ENCODE data around the gene ARID3B. TPM values are rescaled to one million over a fixed set of nuclear protein-coding genes. Genes with fewer than 3 reads are reported as not detected.

ARID3B gene
- polyA plus RNA-seq, 1 of the 3 experiments (the other 2 are of a cell fraction), result 3.0 TPM

DNA sequence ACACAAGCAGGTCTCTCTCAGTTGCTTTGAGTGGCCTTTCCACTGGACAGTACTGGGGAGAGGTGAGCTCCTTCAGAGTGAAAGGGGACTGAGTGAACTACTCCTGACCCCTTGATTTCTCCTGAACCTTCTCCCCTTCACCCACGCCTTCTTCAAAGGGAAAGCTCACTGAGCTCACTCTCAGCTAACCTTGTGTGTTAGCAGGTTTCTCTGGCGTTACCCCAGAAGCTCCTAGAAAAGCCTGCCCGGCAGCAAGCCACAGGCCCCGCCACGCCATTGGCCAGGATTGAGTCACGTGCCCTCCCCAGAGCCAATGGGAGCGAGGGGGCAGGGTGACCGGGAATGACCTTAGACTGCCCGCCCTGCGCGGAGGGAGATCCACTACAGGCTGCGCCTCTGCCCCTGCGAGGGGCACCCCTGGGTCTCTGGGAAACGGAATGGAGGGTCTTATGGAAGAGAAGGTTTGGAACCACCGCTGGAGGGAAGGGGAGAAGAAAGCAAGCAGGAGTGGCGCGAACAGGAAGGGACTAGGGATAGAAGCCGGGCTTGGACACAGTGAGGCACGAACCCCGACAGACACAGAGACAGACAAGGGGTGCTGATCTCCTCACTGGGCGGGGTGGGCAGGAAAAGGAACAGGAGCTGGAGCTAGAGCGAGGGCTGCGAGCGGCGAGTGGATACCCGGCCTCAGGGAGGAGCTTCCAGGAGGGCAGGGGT lies 57.3 kb downstream of the ARID3B start:
- H3K79me2 ChIP-seq (ENCODE audit: insufficient read depth), result no peaks in the 10 kb centered on the region
- no peaks in the 10 kb centered on the region for H3K36me3 ChIP-seq (replicated peaks in 1 of 2; ENCODE audit: control insufficient read depth in 1 of 2, insufficient read depth in 2 of 2, low read length in 1 of 2)
- no peaks in the 10 kb centered on the region for H3K27me3 ChIP-seq (ENCODE audit: insufficient read depth)
- no peaks in the 10 kb centered on the region for H3K9me3 ChIP-seq
- H2AFZ ChIP-seq (ENCODE audit: low read depth), result peak overlapping the region; percentile 82
- H3K4me1 ChIP-seq (ENCODE audit: control insufficient read depth in 1 of 2, insufficient read depth in 2 of 2, low read depth in 1 of 2, low read length in 1 of 2), result peaks cover 0 to 27% of the 10 kb centered on the region in 2 experiments; a peak in 1 of 4 replicates
- peak overlapping the region; percentile 89 for H3K4me2 ChIP-seq
- no peaks in the 10 kb centered on the region for H3K9me2 ChIP-seq
- WGBS (ENCODE audit: low lambda C conversion rate), result 2% methylated on average over 23 of the region's 26 CpGs
- peak overlapping the region; percentile 57 to 70 for H3K4me3 ChIP-seq (ENCODE audit: low read depth in 2 of 2, low read length in 1 of 2)
- no peaks in the 10 kb centered on the region for H3F3A ChIP-seq (replicated peaks; ENCODE audit: insufficient read depth)
- POLR2A ChIA-PET, result interaction anchor here (0.7 to 3.1 kb wide), 11 partner anchors 9 to 369 kb away, joined by 3 to 25 read pairs (median 6); partner anchors contain the start of genes ARID3B and CLK3
- peak overlapping the region; percentile 40 to 97; a peak in 3 of 4 replicates for H3K27ac ChIP-seq (ENCODE audit: low read depth in 2 of 2, low read length in 1 of 2)
- peak; percentile 99 for DNase-seq
- CTCF ChIA-PET, result interaction anchor here (0.8 to 1.6 kb wide), 9 partner anchors 9 to 216 kb away, joined by 3 to 4 read pairs (median 3); no protein-coding TSS in a partner anchor
- peak overlapping the region; percentile 59 for H3K9ac ChIP-seq
- no peaks in the 10 kb centered on the region for H4K20me1 ChIP-seq (ENCODE audit: insufficient read depth)
- TF ChIP-seq TCF12 (IDR thresholded peaks at IDR 0.05) (no peak), ZBTB33 (IDR thresholded peaks at IDR 0.05; ENCODE audit: borderline replicate concordance, low read depth) (no peak), GABPA (IDR thresholded peaks at IDR 0.05; ENCODE audit: low read depth) (no peak), RFX5 (IDR thresholded peaks at IDR 0.05; ENCODE audit: low read length) (peak; percentile 97), EP300 (IDR thresholded peaks at IDR 0.05; ENCODE audit: borderline replicate concordance in 1 of 2, low read depth in 1 of 2, low read length in 1 of 2) (peak in 1 of 2 experiments; percentile 78; a peak in 2 of 4 replicates), MXI1 (IDR thresholded peaks at IDR 0.05; ENCODE audit: low read depth, low read length) (peak; percentile 72), TEAD4 (IDR thresholded peaks at IDR 0.05; ENCODE audit: borderline replicate concordance, insufficient read depth) (no peak), FOXM1 (IDR thresholded peaks at IDR 0.05; ENCODE audit: low read depth) (no peak), PBX3 (IDR thresholded peaks at IDR 0.05) (no peak), NRF1 (IDR thresholded peaks at IDR 0.05; ENCODE audit: low read depth, low read length) (peak; percentile 34; the same call in 1 of the 2 replicates), CHD2 (IDR thresholded peaks at IDR 0.05; ENCODE audit: low read length, partially characterized antibody) (peak; percentile 85), CTCF (IDR thresholded peaks at IDR 0.05) (no peak), RXRA (IDR thresholded peaks at IDR 0.05; ENCODE audit: borderline replicate concordance, low read depth) (peak; percentile 76), GATA2 (CRISPR knock-in tag; IDR thresholded peaks at IDR 0.05) (no peak), EZH2phosphoT487 (IDR thresholded peaks at IDR 0.05; ENCODE audit: borderline replicate concordance, low read depth) (no peak), ELF1 (IDR thresholded peaks at IDR 0.05) (no peak), SMC3 (IDR thresholded peaks at IDR 0.05; ENCODE audit: low read depth, low read length) (no peak), TAF1 (IDR thresholded peaks at IDR 0.05; ENCODE audit: borderline replicate concordance, low read depth, low read length) (peak; percentile 69), SIN3A (IDR thresholded peaks at IDR 0.05; ENCODE audit: borderline replicate concordance, low read depth, low read length) (no peak), POLR2AphosphoS5 (IDR thresholded peaks at IDR 0.05; ENCODE audit: low read depth, low read length) (peak; percentile 97), RAD21 (IDR thresholded peaks at IDR 0.05; ENCODE audit: low read length) (no peak)
- TF ChIP-seq, protein P1, sequence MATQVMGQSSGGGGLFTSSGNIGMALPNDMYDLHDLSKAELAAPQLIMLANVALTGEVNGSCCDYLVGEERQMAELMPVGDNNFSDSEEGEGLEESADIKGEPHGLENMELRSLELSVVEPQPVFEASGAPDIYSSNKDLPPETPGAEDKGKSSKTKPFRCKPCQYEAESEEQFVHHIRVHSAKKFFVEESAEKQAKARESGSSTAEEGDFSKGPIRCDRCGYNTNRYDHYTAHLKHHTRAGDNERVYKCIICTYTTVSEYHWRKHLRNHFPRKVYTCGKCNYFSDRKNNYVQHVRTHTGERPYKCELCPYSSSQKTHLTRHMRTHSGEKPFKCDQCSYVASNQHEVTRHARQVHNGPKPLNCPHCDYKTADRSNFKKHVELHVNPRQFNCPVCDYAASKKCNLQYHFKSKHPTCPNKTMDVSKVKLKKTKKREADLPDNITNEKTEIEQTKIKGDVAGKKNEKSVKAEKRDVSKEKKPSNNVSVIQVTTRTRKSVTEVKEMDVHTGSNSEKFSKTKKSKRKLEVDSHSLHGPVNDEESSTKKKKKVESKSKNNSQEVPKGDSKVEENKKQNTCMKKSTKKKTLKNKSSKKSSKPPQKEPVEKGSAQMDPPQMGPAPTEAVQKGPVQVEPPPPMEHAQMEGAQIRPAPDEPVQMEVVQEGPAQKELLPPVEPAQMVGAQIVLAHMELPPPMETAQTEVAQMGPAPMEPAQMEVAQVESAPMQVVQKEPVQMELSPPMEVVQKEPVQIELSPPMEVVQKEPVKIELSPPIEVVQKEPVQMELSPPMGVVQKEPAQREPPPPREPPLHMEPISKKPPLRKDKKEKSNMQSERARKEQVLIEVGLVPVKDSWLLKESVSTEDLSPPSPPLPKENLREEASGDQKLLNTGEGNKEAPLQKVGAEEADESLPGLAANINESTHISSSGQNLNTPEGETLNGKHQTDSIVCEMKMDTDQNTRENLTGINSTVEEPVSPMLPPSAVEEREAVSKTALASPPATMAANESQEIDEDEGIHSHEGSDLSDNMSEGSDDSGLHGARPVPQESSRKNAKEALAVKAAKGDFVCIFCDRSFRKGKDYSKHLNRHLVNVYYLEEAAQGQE (IDR thresholded peaks at IDR 0.05; ENCODE audit: low read depth, low read length), result 0 out of 2 replicates have a peak, but pooled peaks have one; percentile 37
- TF ChIP-seq, protein P2, sequence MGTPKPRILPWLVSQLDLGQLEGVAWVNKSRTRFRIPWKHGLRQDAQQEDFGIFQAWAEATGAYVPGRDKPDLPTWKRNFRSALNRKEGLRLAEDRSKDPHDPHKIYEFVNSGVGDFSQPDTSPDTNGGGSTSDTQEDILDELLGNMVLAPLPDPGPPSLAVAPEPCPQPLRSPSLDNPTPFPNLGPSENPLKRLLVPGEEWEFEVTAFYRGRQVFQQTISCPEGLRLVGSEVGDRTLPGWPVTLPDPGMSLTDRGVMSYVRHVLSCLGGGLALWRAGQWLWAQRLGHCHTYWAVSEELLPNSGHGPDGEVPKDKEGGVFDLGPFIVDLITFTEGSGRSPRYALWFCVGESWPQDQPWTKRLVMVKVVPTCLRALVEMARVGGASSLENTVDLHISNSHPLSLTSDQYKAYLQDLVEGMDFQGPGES (IDR thresholded peaks at IDR 0.05; ENCODE audit: low read depth, low read length), result peak; percentile 87

Measured in SK-N-SH (cell line).